GM21528 (cell line): ENCODE measurements around the gene SHROOM2.

Source experiments
- ATAC-seq: cut with Tn5 transposase; IDR thresholded peaks from one replicate; pipeline ENCODE4 v1.9.1; 2021; ENCODE audit warnings: mild to moderate bottlenecking, moderate library complexity; ENCODE audit not compliant: unreplicated experiment, low FRiP score

Gene SHROOM2

DNA sequence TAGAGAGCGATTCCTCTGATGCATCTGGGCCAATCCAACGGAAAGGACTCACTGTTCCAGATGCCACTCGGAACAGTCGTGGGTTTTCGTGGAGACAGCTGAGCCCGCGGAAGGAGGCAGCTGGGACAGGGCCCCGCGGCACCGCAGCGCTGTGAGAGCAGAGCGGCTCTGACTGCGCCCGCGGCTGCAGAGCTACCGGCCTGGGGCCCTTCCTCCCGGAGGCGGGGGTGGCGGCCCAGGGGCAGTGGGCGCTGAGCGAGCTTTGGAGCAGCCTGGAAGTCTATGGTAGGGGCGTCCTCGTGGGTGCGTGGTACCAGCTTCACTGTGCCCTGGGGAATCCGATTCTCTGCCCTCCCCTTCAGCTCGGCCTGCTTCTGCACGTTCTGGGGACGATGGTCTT lies 205.8 kb downstream of the SHROOM2 start:
- ATAC-seq = no peak

DNA sequence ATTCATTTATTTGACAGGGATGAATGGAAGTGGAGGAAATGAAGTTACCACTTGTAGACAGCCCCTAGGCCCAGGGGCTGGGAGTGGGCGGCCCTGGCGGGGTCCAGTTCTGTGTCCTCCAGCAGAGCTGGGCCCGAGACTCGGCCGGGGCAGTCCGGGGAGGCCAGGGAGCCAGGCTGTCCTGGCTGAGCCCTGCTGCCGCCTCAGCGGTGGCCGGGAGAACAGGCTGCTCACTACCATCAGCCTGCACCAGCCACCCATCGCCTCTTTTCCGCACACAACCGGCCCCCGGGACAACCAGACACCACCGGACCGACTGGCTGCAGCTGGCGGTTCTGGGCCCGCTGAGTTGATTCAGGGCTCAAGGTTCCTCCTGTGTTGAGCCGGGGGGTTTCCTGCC lies 206.5 kb downstream of the SHROOM2 start:
- no peak for ATAC-seq

DNA sequence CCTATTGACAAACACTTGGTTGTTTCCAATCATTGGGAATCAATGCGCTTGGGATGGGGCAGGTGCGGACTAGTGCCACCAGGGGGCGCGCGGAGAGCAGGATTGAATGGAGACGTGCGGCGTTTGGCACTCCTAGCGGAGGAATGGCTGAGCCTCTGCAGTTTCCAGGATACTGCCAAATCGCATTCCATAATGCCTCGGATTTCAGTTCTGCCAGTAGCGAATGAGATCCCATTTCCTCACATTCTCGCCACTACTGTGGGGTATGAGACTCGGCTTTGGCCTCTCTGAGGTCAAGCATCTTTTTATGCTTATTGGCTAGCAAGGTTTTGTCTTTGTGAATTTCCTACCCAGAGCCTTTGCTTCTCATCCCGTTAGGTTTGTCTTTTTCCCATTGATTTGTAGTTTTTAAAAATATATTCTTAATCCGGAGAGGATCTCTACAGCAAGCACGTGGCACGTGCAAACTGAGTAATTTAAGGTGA lies 209.7 kb downstream of the SHROOM2 start:
- ATAC-seq = no peak

DNA sequence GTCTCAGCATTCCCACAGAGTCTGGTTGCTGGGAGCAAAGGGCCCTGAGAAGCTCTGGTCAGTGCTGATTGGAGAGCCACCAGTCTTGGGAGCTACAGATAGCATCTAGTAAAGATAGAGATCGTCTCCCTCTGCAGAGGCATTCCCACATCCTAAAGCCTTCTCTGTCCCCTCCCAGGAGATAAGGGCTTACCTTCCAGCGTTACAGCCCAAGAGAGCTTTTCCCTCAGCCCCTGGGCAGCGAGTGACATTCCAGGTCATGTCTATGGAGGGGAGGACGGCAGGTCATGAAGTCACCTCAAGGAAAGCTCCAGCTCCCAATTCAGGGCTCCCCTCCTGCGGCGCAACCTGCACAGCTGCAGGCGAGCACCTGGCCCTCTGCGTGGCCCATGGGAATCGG lies 210.8 kb downstream of the SHROOM2 start:
- no peak for ATAC-seq

DNA sequence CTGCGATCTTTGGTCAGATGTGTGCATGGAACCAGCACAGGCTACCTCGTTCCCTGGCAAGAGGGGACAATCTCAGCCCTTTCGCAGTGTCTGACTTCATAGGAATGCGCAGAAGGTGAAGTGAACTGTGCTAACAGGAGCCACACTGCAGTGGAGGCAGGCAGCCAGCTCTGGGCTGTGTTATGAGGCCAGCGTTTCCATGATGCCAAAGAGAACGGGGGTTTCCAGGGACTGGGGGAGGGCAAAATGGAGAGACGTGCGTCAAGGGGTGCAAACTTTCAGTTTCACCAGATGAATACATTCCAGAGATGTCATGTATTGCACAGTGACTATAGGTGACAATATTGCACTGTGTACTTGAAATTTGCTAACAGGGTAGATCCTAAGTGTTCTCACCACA lies 211.3 kb downstream of the SHROOM2 start:
- ATAC-seq = no peak
